Measurements from ENCODE around the gene CCL15.

DNA sequence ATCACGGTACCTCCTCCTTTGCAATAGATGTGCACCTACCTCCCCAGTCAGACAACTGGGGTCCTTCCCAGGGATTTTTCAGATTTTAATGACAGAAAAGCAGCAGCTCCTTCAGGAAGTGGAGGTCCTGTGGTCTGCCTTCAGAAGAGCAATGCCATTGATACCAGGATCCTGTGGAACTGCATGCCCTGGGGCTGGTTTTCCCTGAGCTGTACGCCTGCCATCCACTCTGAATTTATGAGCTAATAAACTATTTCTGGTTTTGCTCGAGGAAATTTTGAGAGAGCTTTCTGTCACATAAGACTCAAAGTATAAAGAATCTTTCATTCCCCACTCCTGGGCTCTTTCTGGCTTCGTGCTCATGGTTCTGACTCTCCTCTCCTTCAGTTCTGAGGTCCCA, 26.4 kb upstream of the CCL15 start:
- TF ChIP-seq, protein P1, sequence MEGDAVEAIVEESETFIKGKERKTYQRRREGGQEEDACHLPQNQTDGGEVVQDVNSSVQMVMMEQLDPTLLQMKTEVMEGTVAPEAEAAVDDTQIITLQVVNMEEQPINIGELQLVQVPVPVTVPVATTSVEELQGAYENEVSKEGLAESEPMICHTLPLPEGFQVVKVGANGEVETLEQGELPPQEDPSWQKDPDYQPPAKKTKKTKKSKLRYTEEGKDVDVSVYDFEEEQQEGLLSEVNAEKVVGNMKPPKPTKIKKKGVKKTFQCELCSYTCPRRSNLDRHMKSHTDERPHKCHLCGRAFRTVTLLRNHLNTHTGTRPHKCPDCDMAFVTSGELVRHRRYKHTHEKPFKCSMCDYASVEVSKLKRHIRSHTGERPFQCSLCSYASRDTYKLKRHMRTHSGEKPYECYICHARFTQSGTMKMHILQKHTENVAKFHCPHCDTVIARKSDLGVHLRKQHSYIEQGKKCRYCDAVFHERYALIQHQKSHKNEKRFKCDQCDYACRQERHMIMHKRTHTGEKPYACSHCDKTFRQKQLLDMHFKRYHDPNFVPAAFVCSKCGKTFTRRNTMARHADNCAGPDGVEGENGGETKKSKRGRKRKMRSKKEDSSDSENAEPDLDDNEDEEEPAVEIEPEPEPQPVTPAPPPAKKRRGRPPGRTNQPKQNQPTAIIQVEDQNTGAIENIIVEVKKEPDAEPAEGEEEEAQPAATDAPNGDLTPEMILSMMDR (IDR thresholded peaks at IDR 0.05) = no peak
- TF ChIP-seq POLR2A (IDR thresholded peaks at IDR 0.05) (no peak), POLR2AphosphoS5 (IDR thresholded peaks at IDR 0.05; ENCODE audit: insufficient read depth in 1 of 2, low read depth in 1 of 2) (no peak)

Measured in vagina (tissue), 2 donors.